ENCODE data around the gene HENMT1.
"Not testable (repeated sequence)": the region's sequence is repeated elsewhere in the genome, so short reads cannot be mapped to it uniquely, and the experiment has no call there.

The HENMT1 gene

DNA sequence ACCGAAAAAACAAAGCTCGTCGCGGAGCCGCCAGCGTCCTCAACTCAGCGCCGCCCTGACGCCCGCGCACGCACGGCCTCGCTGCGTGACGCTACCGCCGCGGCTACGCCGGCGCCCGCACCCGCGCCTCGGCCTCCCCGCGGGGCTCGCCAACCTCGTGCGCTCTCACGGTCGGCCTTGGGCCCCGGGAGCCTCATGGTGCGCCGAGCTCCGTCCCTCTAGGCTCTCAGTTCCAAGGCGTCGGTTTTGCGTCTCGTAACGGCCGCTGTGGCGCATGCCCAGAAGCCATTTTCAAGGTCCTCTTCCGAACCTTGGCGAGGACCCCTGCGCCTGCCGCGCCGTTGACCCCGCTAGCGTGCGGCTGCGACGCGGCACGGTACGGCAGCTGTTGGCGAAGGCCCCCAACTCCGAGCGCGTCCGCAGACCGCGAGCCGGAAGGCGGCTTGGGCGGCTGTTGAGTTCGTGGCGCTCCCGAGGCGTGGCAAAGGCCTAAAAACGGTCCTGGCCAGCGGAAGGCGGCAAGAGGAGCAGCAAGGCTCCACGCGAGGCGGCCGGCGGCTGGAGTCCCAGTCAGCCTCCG, at the start of gene HENMT1:
Gene HENMT1 (minus strand): TSS at position 64 of the 580 bp plus-strand sequence. CDS start 1,209 bp downstream, outside the sequence.
- peak; percentile 54 to 82 (median 74) for DNase-seq

DNA sequence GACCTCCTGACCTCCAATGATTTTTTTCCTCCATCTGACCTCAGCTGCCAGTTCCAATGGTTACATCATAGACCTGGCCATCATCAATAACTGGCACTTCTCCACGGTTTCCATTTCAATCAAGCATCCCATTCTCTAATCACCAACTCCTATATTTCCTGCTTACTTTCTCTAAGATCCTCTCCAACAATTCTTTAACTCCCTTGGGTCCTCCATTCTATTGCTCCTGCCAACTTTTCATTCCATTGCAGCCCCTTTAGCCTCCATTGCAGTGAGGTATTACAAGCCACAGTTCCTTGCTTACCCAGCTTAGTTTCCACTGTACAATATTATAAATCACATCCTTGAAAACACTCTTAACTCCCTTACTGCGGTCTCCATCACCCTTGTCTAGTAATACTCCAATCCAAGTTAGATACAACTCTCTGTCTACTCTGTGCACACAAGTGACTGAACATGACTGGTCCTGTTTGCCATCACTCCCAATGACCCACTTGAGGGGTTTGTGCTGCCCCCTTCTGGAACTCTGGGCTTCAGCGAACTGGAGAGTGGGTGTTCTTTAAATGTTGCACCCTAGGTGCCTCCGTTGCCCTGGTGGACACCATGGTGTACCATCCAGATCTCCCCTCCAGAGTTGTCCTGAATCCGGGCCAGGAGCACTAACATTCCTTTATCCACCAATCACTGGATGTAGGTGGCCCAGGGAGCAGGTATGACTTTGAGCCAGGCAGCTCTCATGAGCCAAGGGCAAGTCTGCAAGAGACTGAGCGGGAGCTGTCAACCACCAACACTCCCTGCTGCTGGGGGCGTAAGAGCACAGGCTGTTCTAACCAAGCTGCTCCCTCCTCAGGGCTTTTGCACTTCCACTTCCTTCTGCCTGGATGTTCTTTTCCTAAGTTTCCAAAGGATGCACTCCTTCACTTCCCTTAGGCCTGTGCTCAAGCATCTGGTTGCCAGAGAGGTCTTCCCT, 48.1 kb upstream of the HENMT1 start:
- peak in 2 of 4 experiments; percentile 33 to 50 for DNase-seq

DNA sequence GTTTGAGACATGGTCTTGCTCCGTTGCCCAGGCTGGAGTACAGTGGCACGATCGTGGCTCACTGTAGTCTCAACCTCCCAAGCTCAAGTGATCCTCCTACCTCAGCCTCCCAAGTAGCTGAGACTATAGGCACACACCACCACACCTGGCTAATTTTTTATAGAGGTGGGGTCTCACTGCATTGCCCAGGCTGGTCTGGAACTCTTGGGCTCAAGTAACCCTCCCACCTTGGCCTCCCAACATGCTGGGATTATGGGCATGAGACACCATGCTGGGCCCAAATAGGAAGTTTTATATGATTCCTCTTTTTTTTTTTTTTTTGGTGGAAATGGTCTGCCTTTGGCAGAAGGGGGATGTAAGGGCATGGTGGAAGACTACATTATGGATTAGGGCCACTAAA, 45.8 kb upstream of the HENMT1 start:
- DNase-seq = no peak

DNA sequence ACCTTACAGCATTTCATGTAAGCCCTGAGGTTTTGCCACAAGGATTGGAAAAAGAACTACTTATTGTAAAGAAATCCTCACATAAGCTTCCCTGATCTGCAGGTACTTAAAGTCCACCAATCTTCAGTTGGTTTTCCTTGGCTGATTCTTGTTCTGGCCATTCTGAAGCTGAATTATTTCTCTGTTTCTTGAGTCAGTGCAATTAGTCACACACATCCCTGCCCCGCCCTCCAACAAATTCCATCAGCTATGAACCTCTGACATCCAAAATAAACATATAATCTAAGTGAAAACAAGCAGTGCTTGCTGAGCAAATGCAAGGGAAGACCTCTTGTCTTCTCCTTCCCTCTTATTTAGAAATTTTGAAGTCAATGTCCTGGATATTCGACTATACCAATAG, 43.6 kb upstream of the HENMT1 start:
- DNase-seq = no peak

DNA sequence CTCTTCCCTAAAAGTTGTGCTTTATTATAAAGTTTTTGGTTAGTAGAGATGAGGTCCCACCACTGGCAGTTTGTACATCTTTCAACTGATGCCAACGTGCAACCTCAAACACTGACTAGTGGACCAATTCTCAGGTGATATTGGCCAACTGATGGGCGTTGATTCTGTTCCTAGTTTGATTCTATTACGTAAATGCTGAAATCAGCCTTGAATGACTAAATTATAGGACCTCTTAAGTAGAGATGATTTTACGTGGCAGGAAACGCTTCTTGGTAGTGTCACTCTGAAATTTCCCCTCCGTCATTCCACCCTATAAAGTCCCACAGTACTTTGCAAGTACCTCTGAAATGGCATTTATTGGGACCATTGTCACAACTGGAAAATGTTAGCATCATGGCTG, 43.0 kb upstream of the HENMT1 start:
- no peak for DNase-seq

DNA sequence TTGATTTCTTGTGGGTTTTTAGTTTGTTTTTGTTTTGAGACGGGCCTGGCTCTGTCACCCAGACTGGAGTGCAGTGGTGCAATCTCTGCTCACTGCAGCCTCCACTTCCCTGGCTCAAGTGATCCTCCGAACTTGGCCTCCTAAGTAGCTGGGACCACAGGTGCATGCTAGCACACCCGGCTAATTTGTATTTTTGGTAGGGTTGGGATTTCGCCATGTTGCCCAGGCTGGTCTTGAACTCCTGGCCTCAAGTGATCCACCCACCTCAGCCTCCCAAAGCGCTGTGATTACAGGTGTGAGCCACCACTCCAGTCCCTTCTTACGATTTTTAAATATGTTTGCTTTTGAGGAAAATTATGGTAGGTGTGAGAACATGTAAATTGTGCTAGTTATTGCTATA, 41.2 kb upstream of the HENMT1 start:
- DNase-seq = not testable (repeated sequence)

DNA sequence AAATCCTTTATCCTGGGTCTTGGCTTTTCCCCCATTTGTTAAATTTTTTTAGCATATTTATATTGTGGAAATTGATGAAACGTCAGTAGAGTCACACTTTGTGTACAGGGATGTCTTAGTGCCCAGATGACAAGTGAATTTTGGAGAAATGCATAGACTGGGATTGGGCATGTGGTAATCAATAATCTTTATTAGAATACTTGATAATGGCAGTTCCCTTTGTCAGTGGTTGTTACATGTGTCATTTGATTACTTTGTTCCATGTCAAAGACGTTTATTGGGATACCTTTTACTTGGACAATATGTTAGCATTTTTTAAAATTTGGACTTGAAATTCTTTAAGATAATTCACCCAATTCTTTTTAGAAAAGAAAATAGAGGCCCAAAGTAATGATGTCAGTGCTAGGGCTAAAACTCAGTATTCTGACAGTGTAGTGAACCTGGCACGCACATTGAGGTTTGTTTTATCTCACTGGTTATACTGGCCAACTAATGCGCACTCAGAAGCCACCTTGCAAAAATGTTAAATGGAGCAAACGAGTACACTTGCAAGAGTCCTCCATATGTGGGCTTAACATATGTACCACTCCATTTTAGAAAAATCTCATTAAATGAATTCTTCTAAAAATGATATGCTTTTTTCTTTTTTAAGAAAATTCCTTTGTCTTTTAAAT, 40.4 kb upstream of the HENMT1 start:
- DNase-seq = no peak

DNA sequence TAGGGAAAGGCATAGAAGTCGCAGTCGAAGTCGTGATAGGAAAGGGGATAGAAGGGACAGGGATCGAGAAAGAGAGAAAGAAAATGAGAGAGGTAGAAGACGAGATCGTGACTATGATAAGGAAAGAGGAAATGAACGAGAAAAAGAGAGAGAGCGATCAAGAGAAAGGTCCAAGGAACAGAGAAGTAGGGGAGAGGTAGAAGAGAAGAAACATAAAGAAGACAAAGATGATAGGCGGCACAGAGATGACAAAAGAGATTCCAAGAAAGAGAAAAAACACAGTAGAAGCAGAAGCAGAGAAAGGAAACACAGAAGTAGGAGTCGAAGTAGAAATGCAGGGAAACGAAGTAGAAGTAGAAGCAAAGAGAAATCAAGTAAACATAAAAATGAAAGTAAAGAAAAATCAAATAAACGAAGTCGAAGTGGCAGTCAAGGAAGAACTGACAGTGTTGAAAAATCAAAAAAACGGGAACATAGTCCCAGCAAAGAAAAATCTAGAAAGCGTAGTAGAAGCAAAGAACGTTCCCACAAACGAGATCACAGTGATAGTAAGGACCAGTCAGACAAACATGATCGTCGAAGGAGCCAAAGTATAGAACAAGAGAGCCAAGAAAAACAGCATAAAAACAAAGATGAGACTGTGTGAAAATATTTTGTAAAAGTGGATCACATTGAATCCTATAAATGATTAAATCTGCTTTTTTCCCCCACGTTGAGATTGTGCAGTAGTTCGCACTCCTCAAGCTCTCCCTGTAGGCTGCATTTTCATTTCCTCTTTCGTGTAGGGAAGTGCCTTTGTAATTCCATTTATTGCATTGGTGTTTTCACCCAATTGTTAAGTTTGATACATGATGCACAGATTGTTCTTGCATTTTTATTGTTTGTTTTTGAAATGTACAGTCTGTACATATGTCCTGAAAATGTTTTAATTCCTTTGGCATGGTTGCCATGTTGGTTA, 38.8 kb upstream of the HENMT1 start:
- no peak for DNase-seq

DNA sequence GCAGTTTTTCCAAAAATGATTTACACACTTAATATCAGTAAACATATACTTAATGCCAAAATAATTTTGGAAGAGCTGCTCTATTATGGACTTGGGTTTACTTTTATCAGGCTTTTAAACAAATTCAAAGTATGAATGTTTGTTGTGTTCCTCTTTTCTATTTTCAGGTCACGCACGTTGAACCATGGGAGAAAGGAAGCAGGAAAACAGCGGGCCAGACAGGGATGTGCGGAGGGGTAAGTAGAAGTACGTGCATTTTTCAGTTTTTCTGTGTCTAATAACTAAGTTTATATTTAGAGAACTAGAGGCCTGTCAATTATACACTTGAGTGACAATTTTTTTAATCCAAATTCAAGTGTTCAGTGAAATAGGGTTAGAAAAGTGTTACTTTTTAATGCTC, 34.6 kb upstream of the HENMT1 start:
- no peak for DNase-seq

DNA sequence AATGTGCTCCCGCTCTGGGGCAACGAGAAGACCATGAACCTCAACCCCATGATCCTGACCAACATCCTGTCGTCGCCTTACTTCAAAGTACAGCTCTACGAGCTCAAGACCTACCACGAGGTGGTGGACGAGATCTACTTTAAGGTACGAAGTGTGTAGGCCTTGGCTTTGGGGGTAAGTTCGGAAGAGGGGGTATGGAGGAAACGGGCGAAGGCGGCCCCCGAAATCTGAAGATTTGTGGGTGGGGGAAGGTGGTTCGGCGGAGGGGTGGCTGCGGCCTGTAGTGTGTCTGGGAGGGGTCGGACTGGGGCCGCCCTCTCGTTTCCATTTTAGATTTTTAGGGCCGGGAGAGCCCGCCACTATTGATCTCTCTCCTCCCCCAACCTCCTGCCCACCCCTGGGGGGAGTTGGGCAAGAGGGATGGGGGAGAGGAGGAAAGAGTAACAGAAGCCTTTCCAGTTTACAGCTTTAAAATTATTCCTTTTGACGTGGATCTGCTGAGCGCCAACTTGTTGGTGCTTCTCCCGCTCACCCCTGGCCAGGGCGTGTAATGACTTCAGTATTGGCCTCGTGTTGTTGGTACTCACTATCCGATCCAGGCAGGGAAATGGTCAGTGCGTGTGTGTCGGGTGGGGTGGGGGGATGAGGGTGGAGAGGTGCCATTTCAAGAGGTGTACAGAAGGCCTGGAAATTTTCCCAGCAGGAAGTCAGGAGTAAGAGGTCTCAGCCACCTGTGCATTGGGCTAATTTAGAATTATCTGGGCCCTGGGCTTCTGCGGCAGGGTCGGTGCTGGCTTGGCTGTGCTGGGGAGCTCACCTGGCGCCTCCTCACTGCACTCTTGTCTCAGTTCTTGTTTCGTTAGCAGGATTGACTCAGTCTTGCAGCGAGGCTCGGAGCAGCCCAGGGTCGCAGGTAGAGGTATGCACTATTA, 32.1 kb upstream of the HENMT1 start:
- peak; percentile 16 to 72 (median 54) for DNase-seq

DNA sequence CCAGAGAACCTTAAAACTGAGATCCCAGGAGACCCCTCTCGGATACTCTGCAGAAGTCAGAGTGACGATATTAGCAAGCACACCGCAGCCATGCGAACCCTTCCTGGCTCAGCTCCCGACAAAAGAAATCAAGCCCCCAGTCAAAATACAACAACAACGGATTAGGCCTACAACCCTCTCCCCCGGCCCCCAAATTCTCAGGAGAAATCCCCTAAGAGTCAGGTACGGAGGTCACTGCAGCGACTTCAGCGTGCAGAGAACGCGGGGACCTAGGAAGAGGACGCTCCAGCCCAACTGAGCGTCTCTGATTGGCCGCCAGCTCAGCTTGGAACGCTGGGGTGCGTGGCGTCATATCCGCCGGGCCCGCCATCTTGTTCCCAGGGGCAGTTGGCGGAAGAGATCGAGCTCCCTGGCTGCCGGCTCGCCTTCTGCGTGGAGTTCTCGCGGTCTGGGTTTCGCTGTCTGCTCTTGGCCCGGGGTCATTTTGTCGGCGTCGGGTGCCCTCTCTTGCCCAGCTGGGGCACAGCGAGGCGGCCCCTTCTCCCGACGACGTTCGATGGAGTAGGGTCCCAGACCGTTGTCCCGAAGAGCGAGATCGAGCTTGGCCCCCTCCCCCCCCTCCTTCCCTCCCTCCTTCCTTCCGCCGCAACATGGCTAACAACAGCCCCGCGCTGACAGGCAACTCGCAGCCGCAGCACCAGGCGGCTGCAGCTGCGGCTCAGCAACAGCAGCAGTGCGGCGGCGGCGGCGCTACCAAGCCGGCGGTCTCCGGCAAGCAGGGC, 31.2 kb upstream of the HENMT1 start, which contains the start of gene PRPF38B:
Gene PRPF38B (plus strand): TSS at position 369 of the 782 bp plus-strand sequence. CDS start 282 bp downstream, at position 651.
- peak; percentile 78 to 93 (median 85) for DNase-seq

DNA sequence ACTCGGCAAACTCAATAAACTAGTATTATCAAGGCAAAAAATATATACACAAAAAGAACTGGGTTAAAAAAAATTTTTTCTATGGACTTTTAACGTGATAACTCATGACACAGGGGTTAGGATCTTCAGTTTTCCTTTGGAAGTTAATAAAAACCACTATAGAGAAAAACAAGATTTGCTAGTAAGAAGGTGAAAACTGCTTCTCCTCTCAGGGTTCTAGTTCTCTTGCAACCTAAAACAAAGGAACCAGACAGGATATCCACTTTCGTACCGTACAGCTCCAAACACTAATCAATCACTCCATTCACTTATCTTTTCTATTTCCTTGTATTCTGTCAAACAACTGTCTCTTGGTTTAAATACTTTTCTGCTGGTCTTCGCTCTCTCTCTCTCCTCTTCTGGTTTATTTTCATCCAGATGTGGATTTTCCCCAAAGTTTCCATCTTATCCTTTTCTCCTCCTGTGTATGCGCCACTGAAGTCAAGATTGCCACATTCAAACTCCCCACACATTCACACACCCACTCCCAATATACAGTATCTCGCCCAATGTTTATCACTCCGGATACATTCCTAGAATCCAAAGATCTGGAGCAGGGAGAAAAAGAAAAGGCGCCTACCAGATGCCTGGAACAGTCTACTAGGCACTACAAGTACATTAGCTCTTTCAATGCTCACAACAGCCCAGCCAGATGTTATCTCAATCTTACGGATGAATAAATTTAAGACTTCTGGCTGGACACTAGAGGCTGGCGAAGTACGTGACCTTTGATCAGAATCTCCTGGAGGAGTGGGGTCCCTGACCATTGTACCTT, 30.4 kb upstream of the HENMT1 start:
- no peak for DNase-seq

DNA sequence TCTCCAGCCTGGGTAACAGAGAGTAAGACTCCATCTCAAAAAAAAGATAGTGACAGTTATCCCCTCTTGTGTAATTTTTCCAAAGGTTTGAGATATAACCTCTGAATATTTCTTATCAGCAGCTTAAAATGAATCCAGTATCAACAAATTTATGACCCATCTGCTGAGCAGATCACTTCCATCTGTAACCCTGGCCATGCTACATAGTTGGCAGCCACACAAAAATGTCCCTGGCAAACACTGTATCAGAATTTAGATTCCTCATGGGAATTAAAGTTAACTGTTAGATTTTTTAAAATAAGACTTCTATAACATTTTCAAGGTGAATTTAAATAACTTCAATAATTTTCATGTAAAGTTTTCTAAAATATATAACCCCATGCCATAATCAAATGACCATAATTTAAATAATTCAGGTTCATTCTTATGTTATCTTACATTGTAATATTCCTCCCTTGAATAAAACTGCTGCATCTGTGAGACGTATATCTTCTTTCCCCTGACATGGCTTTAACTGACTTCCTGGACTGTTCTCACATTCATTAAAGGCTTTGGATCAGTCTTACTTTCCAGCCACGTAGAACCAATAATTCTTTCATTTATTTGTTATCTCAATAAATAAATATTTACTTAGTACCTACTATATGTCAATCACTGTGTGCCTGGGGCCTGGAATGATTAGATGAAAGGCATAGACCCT, 25.9 kb upstream of the HENMT1 start:
- no peak for DNase-seq

DNA sequence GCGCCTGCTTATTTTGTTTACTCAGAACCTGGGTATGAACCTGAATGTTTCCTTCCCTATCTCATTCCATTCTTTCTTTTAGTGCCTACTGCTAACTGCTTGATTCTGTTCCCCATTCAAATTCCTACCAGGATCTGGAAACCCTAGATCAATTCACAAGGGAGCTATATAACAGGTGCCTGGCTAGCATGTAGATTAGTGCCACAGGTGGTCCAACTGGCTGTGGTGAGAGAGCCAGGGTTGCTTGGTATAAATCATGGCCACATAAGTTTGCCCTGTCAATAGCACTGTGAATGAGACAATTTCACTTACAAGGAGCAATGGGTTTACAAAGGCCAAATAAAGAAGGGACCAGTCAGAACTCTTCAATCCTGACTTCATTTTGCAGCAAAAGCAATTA, 24.6 kb upstream of the HENMT1 start:
- no peak for DNase-seq

DNA sequence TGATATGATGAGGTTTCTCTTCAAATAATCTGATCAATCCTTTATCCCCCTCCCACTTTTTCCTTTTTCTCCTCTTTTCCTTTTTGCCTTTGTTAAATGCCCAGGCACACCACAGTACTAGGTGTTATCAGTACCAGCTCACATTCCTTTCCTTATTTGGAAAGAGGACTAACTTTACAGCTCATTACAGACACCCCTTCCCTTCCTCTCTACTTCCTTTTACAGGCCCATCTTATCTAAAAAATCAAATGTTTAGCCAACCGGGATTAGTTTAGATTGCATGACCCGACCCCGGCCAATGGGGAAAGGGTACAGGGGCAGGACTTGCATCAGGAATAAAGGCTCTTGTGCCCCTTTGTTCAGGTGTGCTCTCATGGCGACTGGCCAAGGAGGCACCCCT, 20.8 kb upstream of the HENMT1 start:
- DNase-seq = not testable (repeated sequence)

DNA sequence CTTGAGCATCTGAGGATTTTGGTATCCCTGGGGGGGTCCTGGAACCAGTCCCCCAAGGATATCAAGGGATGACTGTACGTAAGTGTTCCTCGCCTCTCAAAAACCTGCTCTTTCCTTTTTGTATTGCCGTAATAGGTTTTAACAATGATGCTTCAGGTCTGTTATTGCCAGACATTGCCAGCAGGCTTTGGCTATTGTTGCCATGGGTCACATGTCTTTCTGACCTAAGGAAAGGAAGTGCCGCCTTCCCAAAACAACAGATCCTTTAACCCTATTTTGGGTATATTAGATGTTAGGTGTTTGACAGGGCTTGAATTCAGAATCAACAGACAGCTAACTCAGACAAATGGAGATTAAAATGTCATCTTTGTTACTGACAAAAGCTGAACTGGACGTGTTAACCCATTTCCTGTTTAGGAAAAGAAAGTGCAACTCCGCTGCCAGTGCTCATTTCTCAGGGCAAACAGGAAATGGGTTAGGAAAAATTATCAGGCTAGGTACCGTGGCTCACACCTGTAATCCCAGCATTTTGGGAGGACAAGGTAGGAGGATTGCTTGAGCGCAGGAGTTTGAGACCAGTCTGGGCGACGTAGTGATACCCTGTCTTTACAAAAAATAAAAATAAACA, 18.8 kb upstream of the HENMT1 start:
- no peak for DNase-seq

DNA sequence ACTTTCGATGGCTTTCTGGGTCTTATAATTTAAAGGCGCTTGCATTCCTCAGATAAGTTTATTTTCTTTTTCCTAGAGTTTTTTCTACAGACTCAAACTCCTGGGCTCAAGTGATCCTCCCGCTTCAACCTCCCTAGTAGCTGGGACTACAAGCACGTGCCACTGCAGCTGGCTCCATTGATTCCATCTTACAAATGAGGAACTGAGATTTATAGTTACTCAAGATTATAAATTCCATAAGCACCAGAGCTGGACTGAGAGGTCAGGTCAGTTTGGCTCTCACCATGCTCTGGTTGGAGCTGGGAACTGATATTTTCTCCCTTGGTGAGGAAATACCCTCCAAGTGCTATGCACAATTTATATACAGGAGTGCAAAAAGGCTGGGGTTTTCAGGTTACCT, 17.8 kb upstream of the HENMT1 start:
- DNase-seq = no peak

DNA sequence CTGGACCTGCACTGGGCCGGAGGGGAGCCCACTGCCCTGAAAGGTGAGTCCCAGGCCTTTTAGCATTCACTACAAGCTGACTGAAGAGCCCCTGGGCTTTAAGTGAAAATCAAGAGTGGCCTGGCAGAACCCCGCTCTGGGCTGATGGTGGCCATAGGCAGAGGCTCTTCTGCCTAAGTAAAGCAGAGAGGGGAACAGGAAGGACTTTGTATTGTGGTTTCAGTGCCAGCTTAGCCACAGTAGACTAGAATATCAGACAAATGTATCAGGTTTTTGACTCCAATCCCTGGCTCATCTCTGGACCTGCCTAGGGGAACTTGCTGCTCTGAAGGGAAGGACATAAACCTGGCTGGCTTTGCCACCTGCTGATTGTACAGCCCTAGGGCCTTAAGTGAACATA, 10.2 kb upstream of the HENMT1 start:
- no peak for DNase-seq
